ENCODE measurements around the gene GALNT10.

GALNT10 gene

GRCh38 chr5:154190595-154191304 lies at the start of gene GALNT10:
TSS of gene GALNT10 (plus strand) at chr5:154190733. CDS start at chr5:154190867, 134 bp downstream.
- peak within 1 kb of the TSS; percentile 92 for H3K4me3 ChIP-seq (ENCODE audit: low read depth, low read length)
- TF ChIP-seq CTCF (IDR thresholded peaks at IDR 0.05; ENCODE audit: low read depth, low read length), result no peak
- H3K36me3 ChIP-seq, result no peaks in the 10 kb centered on the region
- H3K27ac ChIP-seq, result peak within 1 kb of the TSS; percentile 27
- DNase-seq, result peak; percentile 52
- peaks cover 3% of the 10 kb centered on the region for H3K27me3 ChIP-seq (ENCODE audit: insufficient read depth, low read depth, severe bottlenecking)
- H3K9me3 ChIP-seq (ENCODE audit: severe bottlenecking), result no peaks in the 10 kb centered on the region

GRCh38 chr5:154141745-154142221 lies 48.8 kb upstream of the GALNT10 start:
- TF ChIP-seq CTCF (IDR thresholded peaks at IDR 0.05; ENCODE audit: low read depth, low read length), result no peak
- no peak overlapping the region for H3K27ac ChIP-seq
- no peak overlapping the region for H3K4me3 ChIP-seq (ENCODE audit: low read depth, low read length)
- peak; percentile 77 for DNase-seq
- peaks cover 6% of the 10 kb centered on the region for H3K27me3 ChIP-seq (ENCODE audit: insufficient read depth, low read depth, severe bottlenecking)
- H3K36me3 ChIP-seq, result no peaks in the 10 kb centered on the region
- H3K9me3 ChIP-seq (ENCODE audit: severe bottlenecking), result no peaks in the 10 kb centered on the region

GRCh38 chr5:154143211-154143641 lies 47.3 kb upstream of the GALNT10 start:
- no peak overlapping the region for H3K27ac ChIP-seq
- peaks cover 6% of the 10 kb centered on the region for H3K27me3 ChIP-seq (ENCODE audit: insufficient read depth, low read depth, severe bottlenecking)
- H3K4me3 ChIP-seq (ENCODE audit: low read depth, low read length), result no peak overlapping the region
- no peak for DNase-seq
- no peaks in the 10 kb centered on the region for H3K36me3 ChIP-seq
- no peak for TF ChIP-seq CTCF (IDR thresholded peaks at IDR 0.05; ENCODE audit: low read depth, low read length)
- H3K9me3 ChIP-seq (ENCODE audit: severe bottlenecking), result no peaks in the 10 kb centered on the region

- TF ChIP-seq CTCF (IDR thresholded peaks at IDR 0.05; ENCODE audit: low read depth, low read length), result no peak
- DNase-seq, result no peak
Observed at GRCh38 chr5:154145268-154145667, 45.3 kb upstream of the GALNT10 start.

GRCh38 chr5:154146409-154146808 lies 44.1 kb upstream of the GALNT10 start:
- H3K9me3 ChIP-seq (ENCODE audit: severe bottlenecking), result no peaks in the 10 kb centered on the region
- no peak for TF ChIP-seq CTCF (IDR thresholded peaks at IDR 0.05; ENCODE audit: low read depth, low read length)
- H3K27ac ChIP-seq, result no peak overlapping the region
- H3K27me3 ChIP-seq (ENCODE audit: insufficient read depth, low read depth, severe bottlenecking), result no peaks in the 10 kb centered on the region
- no peak overlapping the region for H3K4me3 ChIP-seq (ENCODE audit: low read depth, low read length)
- no peak for DNase-seq
- no peaks in the 10 kb centered on the region for H3K36me3 ChIP-seq

More at GRCh38 chr5:154145268-154145667, 45.3 kb upstream of the GALNT10 start:
- H3K27ac ChIP-seq, result no peak overlapping the region
- no peaks in the 10 kb centered on the region for H3K9me3 ChIP-seq (ENCODE audit: severe bottlenecking)
- no peak overlapping the region for H3K4me3 ChIP-seq (ENCODE audit: low read depth, low read length)
- H3K36me3 ChIP-seq, result no peaks in the 10 kb centered on the region
- H3K27me3 ChIP-seq (ENCODE audit: insufficient read depth, low read depth, severe bottlenecking), result peaks cover 6% of the 10 kb centered on the region

All from WERI-Rb-1 (cell line).